GM21717 (cell line): ENCODE results near the gene FRRS1.
"Not testable (repeated sequence)": the region's sequence is repeated elsewhere in the genome, so short reads cannot be mapped to it uniquely, and the experiment has no call there.

Source experiments
- ATAC-seq: cut with Tn5 transposase; IDR thresholded peaks from one replicate; pipeline ENCODE4 v1.9.1; 2021; ENCODE audit warnings: mild to moderate bottlenecking, moderate library complexity; ENCODE audit not compliant: unreplicated experiment

Gene FRRS1

GRCh38 chr1:99768104-99768503 is 1.7 kb upstream of the FRRS1 start:
- ATAC-seq, result no peak

DNA sequence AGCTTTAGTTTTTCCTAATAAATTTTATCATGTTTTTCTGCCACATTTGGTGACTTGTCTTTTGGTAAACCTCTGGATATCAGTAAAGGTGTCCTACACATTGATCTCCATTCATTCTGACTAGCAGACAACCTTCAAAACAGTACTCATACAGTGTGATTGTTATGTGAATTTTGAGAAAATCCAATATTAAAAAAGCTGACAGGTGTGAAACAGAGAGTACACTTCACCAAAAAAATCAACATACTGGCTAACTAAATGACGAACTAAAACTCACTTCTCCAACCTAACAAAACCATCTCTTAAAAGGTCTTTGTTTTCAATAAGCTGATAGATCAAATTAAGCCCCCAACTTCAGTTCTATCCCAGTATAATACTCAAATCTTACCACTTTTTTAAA is 1.5 kb downstream of the FRRS1 start:
- ATAC-seq, result no peak

DNA sequence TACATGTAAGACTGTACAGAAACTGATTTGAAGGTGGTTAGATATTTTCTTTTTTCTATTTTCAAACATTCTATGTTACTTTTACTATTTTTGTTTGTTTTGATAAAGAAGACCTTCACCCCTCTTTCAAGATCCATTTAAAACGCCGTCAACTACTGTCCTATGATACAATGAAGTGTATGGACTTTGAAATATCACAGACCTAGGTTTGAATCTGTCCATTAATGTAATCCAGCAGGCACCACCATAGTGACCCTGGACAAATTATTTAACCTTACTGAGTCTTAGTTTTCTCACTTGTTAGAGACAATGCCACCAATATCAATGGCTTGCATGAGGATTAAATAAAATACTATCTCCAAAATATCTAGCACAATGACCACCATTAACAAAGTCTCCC is 2.0 kb downstream of the FRRS1 start:
- ATAC-seq, result no peak

DNA sequence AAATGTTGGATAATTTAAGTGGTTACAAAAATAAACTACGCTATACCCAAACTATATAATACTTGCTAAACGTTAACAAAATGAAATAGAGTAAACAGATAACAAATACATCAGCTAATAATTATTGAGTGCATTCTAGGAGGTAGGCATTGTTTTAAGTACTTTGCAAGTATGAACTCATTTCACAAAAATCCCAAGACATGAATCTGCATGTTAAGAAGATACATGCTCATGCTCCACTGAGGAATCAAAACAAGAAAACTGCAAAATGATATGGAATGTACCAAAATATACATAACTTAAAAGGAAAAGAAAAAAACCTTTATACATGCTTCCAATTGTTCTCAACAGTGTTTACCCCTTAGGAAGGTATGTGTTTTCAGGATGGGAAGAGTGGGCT is 2.5 kb downstream of the FRRS1 start:
- ATAC-seq, result no peak

DNA sequence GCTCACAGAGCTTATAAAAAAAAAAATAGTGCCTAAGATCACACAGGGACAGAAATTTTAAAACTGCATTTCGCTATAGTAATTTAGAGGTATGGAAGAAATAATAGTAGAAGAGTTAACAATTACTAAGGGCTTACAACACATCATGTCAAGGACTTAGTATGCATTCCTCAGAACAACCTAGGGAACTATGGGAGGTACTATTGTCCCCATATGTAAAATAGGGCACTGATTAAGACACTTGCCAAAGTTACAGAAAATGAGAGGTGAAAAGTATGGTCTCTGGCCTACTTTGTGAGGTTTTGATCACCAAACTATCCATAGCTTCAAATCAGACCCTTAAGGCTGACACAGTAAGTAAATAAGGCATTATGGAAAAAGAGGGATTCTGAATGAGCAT is 4.7 kb downstream of the FRRS1 start:
- no peak for ATAC-seq

DNA sequence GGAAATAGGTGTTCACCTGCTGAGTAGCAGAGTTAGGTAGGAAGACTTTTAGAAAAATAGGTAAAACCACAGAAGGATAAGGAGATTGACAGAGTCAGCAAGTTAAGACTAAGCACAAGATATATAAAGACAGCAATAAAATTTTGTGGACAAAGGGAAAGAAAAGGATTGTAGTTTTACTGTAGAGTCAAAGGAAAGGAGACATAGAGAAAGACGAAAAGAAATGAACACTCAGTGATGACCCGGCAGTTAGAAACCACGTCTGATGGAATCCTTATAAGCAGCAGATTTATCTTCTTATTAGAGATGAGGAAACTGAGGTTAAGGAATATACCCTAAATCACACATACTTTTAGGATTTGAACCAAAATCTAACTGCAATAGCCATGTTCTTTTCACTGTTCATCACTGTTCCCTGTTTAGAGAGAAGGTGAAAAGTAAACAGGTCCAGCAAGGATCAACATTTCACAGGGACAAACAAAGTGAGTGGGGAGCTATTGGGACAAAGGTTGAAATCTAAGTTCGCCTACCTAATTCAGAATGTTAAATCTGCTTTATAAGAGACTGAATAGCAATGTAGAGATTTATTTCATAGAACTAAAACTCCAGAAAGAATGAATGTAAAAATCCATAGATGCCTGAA is 6.8 kb downstream of the FRRS1 start:
- ATAC-seq, result no peak

- ATAC-seq, result not testable (repeated sequence)
Observed at GRCh38 chr1:99758686-99759517, 7.5 kb downstream of the FRRS1 start.

- ATAC-seq, result peak; percentile 74
Observed at GRCh38 chr1:99758073-99758511, 8.3 kb downstream of the FRRS1 start.

- ATAC-seq, result no peak
Observed at GRCh38 chr1:99756598-99756997, 9.8 kb downstream of the FRRS1 start.

GRCh38 chr1:99755664-99756063 is 10.8 kb downstream of the FRRS1 start:
- no peak for ATAC-seq

DNA sequence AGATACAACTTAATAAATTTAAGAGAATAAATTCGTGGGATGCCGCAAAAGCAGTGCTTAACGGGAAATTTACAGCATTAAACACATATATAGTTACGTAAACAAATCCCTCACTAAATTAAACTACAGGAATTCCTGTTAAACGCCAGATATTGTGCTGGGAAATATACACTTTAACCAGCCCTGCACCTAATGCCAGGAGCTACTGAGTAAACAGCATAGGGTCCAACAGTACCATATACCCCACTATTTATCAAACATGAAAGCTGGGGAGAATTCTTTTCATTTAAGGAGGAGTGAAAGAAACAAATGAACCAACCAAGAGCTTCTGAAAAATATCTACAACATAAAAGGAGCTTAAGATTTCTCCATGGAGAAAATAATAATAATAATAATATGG is 11.7 kb downstream of the FRRS1 start:
- no peak for ATAC-seq

DNA sequence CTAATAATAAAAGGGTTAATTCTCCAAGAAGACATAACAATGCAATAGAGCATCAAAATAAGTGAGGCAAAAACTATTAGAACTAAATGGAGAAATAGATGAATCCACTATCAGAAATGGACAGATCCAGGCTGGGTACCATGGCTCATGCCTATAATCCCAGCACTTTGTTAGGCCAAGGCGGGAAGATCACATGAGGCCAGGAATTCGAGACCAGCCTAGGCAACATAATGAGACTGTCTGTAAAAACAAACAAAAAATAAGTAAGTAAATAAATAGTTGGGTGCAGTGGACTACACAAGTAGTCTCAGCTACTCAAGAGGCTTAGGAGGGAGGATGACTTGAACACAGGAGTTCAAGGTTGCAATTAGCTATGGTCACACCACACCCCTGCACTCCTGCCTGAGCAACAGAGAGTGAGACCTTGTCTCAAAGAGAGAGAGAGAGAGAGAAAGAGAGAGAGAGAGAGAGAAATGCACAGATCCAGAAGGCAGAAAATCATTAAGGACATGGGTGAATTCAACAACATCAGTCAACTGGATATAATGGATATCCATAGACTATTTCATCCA is 12.3 kb downstream of the FRRS1 start:
- ATAC-seq, result no peak

GRCh38 chr1:99751877-99752504 is 14.4 kb downstream of the FRRS1 start:
- ATAC-seq, result peak; percentile 73

DNA sequence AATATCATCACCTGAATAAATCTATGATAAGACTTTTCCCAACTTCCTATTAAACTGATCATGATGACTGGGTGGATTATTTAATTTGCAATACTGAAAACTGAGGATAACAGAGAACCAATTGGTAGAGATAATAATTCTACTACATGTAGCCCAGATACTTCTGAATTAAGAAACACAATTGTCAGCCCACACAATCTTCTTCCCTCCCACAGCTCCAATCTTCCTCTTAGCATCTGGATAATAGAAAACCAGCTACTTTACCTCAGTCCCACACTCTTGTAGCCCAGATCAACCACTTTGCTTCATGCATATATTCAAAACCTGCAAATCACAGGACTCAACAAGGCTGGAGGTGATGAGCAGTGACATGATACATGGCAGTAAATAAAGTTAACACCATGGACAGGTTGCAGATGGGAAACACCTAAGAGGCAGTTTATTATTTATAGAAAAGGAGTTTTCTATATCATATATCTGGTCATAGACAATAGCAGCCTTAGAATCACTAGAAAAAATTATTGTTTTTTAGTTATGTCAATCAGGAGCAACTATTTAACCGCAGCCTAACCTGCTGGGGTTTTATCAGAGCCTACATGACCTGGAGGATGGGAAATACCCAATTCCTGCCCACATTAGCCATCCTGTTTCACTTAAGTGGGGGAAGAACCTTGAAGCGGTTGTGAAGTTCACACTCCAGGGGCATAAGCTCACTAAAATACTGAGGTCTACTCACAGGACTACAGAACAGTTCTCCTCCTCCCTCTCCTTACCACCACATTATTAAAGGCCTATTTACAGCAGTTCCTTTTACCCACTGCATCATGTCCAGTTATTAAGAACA is 16.7 kb downstream of the FRRS1 start:
- ATAC-seq, result peak; percentile 79

DNA sequence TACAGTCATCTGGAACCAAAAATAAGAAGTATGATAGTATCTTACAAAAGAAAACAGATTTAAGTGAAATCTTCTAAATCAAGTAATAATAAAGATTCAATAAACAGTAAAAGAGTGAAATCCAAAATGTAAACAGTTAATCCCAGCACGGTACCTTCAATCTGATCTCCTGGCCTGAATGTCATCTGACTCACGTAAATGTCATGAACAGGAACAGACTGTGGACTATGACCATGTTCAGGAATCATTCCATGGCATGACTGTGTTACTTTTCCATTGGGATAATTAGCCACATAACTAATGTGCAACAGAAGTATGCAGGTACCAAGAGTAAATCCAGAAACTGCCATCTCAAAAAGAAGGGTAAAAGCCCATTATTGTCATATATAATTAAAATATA is 18.0 kb downstream of the FRRS1 start:
- no peak for ATAC-seq

DNA sequence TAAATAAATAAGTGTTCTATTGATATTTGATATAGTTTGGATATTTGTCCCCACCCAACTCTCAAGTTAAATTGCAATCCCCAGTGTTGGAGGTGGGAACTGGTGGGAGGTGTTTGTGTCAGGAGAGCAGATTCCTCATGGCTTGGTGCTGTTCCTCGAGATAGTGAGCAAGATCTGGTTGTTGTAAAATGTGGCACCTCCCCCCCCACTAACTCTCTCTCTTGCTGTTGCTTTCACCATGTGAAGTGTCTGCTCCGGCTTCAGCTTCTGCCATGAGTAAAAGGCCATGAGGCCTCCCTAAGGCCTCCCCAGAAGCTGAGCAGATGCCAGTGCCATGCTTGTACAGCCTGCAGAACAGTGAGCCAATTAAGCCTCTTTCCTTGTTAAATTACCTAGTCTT is 20.8 kb downstream of the FRRS1 start:
- ATAC-seq, result no peak

- no peak for ATAC-seq
Observed at GRCh38 chr1:99745061-99745460, 21.4 kb downstream of the FRRS1 start.

DNA sequence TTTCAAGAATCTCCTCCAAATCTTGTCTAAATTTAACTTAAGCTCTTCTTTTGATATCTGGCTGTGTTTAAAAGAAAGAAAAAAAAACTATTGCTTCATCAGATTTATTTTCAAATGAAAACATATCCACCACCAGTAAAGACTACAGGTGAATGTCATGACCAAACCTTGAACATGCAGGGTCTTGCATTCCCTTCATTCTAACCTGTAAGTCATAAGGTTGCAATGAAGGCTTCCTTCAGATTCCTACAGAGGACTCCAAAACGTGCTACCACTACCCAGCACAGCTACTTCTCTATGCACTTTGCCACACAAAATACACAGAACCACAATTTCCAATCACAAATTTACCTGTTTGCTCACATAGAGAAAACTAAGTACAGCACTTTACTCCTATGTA is 26.3 kb downstream of the FRRS1 start:
- no peak for ATAC-seq

DNA sequence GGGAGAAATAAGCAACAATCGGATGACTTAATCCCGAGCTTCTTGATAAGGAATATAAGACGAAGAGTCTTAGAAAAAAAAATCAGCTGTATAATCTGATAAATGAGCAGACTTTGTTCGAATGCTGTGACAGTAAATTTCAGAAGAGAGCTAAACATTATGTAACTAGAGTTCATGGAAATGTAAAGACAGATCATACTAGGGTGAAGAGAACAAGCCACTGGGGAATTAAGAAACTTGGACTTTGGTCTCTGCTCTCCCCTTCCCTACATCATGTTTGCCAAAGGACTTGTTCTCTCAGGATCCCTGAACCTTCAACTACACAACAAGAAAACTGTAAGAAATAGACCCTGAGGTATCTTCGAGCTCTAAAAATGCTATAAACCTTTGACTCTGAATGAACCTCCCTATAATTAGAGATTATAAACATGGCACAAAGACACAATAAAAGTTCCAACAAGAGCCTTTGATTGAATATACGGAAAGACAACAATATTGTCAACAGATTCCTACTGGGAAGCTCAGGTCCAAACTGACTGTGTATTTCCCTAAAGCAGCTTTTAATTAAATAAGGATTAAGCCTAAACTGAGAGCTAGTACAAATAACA is 27.5 kb downstream of the FRRS1 start:
- ATAC-seq, result no peak

DNA sequence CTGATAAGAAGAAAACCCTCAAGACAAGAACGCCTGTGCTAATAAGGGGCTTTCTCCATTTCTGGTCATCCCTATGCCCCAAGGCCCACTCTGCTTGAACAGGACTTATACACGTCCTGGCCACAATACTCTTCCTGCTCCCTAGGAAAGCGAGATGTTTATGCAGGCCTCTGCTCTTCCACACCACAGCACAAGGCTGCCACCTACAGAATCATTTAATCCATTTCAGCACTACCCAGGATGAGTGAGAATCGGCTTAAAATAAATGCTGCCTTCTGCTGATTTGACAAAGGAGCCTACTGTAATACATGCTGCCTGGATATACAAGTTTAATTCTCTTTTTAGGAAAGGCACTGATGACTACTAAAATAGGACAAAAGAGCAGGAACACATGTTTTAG is 29.4 kb downstream of the FRRS1 start:
- ATAC-seq, result no peak
